SK-N-DZ (cell line): ENCODE results near the gene SBNO2. TPM values are rescaled to one million over a fixed set of nuclear protein-coding genes. Genes with fewer than 3 reads are reported as not detected.
"Not testable (repeated sequence)": the region's sequence is repeated elsewhere in the genome, so short reads cannot be mapped to it uniquely, and the experiment has no call there.

Source experiments
- DNase-seq: peaks from one replicate; pipeline ENCODE4 v3.0.0-alpha.2; 2015; ENCODE audit warnings: low spot score
- polyA plus RNA-seq, 2 experiments: library from polyadenylated mRNA; depleted of rRNA; stranded (reverse); fragments of >200 nt; gene quantifications; 2 replicates each; pipeline ENCODE4 v1.2.3, GENCODE V29; 2014

The SBNO2 gene
- polyA plus RNA-seq (2014; cell fraction: cytosol; rRNA removed), result 13.2 and 16.1 TPM in 2 replicates
- polyA plus RNA-seq (2014; cell fraction: nucleus; rRNA removed), result 48.3 and 48.4 TPM in 2 replicates

- peak; percentile 83 for DNase-seq
Observed at GRCh38 chr19:1173845-1174809, at the start of gene SBNO2. SBNO2 (minus strand) TSS chr19:1174268; CDS start chr19:1154276, 19,992 bp downstream.

GRCh38 chr19:1223018-1223855 lies 49.2 kb upstream of the SBNO2 start:
- peak; percentile 75 for DNase-seq

- DNase-seq, result no peak
Observed at GRCh38 chr19:1222394-1222793, 48.3 kb upstream of the SBNO2 start.

GRCh38 chr19:1221904-1222255 lies 47.8 kb upstream of the SBNO2 start:
- no peak for DNase-seq

- peak; percentile 54 for DNase-seq
Observed at GRCh38 chr19:1220976-1221903, 47.2 kb upstream of the SBNO2 start.

- no peak for DNase-seq
Observed at GRCh38 chr19:1220477-1220930, 46.4 kb upstream of the SBNO2 start.

- DNase-seq, result no peak
Observed at GRCh38 chr19:1219786-1220476, 45.9 kb upstream of the SBNO2 start.

- no peak for DNase-seq
Observed at GRCh38 chr19:1218751-1219567, 44.9 kb upstream of the SBNO2 start.

- DNase-seq, result no peak
Observed at GRCh38 chr19:1217366-1217765, 43.3 kb upstream of the SBNO2 start.

GRCh38 chr19:1216756-1217155 lies 42.7 kb upstream of the SBNO2 start:
- no peak for DNase-seq

GRCh38 chr19:1214862-1215731 lies 41.0 kb upstream of the SBNO2 start:
- no peak for DNase-seq

- DNase-seq, result no peak
Observed at GRCh38 chr19:1214299-1214861, 40.3 kb upstream of the SBNO2 start.

- no peak for DNase-seq
Observed at GRCh38 chr19:1213391-1214286, 39.6 kb upstream of the SBNO2 start.

- no peak for DNase-seq
Observed at GRCh38 chr19:1211494-1212234, 37.6 kb upstream of the SBNO2 start.

- DNase-seq, result no peak
Observed at GRCh38 chr19:1210227-1210538, 36.1 kb upstream of the SBNO2 start.

GRCh38 chr19:1208830-1209229 lies 34.8 kb upstream of the SBNO2 start:
- DNase-seq, result not testable (repeated sequence)
